HG02885 (cell line): Measurements from ENCODE around the gene TTLL3.
A peak's percentile ranks its signal among the peaks of the same experiment; 100 is the strongest.

ENCODE experiments used
- ATAC-seq: cut with Tn5 transposase; IDR thresholded peaks from one replicate; pipeline ENCODE4 v1.9.1; 2021; ENCODE audit warnings: mild to moderate bottlenecking; ENCODE audit not compliant: unreplicated experiment, poor library complexity

TTLL3 gene

GRCh38 chr3:9780910-9781309 is 29.2 kb upstream of the TTLL3 start:
- ATAC-seq: no peak

- no peak for ATAC-seq
Observed at GRCh38 chr3:9781551-9781950, 28.5 kb upstream of the TTLL3 start.

- ATAC-seq: no peak
Observed at GRCh38 chr3:9781978-9782603, 28.0 kb upstream of the TTLL3 start.

GRCh38 chr3:9782770-9783169 is 27.3 kb upstream of the TTLL3 start:
- no peak for ATAC-seq

GRCh38 chr3:9783954-9784353 is 26.1 kb upstream of the TTLL3 start:
- ATAC-seq: no peak

GRCh38 chr3:9784965-9785364 is 25.1 kb upstream of the TTLL3 start:
- no peak for ATAC-seq

- no peak for ATAC-seq
Observed at GRCh38 chr3:9785602-9786001, 24.5 kb upstream of the TTLL3 start.

- ATAC-seq: no peak
Observed at GRCh38 chr3:9786209-9786739, 23.8 kb upstream of the TTLL3 start.

- ATAC-seq: no peak
Observed at GRCh38 chr3:9786825-9787669, 23.0 kb upstream of the TTLL3 start.

GRCh38 chr3:9787714-9788113 is 22.3 kb upstream of the TTLL3 start:
- ATAC-seq: no peak

GRCh38 chr3:9791127-9791526 is 18.9 kb upstream of the TTLL3 start:
- ATAC-seq: no peak

- no peak for ATAC-seq
Observed at GRCh38 chr3:9791790-9792404, 18.2 kb upstream of the TTLL3 start.

- ATAC-seq: peak; percentile 79
Observed at GRCh38 chr3:9792405-9793160, 17.5 kb upstream of the TTLL3 start, which contains the start of the genes ARPC4 and TADA3. TSS of gene ARPC4 (plus strand) at chr3:9793082. CDS start at chr3:9793122, 40 bp downstream. TSS of gene TADA3 (minus strand) at chr3:9792473. CDS start at chr3:9791466, 1,007 bp downstream.

GRCh38 chr3:9793161-9793781 is 16.8 kb upstream of the TTLL3 start:
- ATAC-seq: no peak

- ATAC-seq: no peak
Observed at GRCh38 chr3:9794400-9794799, 15.7 kb upstream of the TTLL3 start.

GRCh38 chr3:9795207-9795606 is 14.9 kb upstream of the TTLL3 start:
- ATAC-seq: no peak

- ATAC-seq: no peak
Observed at GRCh38 chr3:9797196-9797945, 12.7 kb upstream of the TTLL3 start.

- no peak for ATAC-seq
Observed at GRCh38 chr3:9800529-9800928, 9.5 kb upstream of the TTLL3 start.

GRCh38 chr3:9803494-9803893 is 6.6 kb upstream of the TTLL3 start:
- ATAC-seq: no peak
